ENCODE measurements around the gene SOX9. TPM values are rescaled to one million over a fixed set of nuclear protein-coding genes. Genes with fewer than 3 reads are reported as not detected.

Gene SOX9
- total and polyA plus RNA-seq, 4 donors, result 0.42 to 1.7 (median 0.99) TPM

DNA sequence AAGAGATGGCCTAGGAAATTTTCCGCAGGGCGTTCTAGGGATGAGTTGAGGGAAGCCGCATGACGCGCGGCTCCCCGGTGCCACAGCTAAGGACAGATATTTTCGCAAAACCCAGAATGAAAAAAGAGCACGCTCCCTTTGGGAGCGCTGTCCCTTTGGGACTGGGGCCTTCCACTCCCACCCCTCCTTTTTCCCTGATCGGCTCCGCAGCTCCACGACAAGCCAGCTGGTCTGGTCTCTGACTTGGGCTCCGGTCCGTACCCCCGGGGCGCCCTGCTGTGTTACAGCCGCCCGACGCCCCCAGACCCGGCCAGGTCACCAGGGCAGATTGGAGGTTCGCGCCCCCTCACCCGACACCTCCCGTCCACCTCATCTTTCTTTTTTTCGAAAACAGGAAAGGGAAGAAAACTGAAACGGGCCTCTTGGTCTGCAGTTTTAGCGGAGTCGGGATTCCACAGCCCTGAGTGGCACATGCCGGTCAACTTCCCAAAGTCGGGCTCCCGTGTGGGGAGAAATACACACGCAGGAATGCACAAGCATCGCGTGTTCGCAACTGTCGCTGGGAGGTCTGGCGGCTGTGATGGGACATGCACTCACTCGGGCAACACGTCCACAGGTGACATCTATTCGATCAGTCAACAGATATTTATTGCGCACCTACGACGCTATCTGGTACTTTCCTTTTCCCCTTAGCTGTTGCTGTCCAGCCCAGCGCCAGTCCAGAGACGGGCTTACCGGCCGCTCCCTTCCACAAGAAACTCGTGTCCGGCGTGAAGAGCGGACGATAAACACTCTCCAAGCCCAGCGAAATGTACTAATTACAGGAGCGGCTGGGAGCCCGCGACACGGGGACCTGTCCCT lies 3.9 kb upstream of the SOX9 start:
- H3K9ac ChIP-seq (ENCODE audit: low read depth in 1 of 2, low read length in 2 of 2), result no peak overlapping the region
- no peaks in the 10 kb centered on the region for H3K36me3 ChIP-seq (ENCODE audit: control insufficient read depth in 4 of 4, insufficient read depth in 3 of 4, low read depth in 1 of 4, low read length in 3 of 4)
- H3K27ac ChIP-seq (ENCODE audit: low read depth in 1 of 2, low read length in 2 of 2), result peak overlapping the region in 1 of 2 donors; percentile 28
- 11% methylated on average over 58 of the region's 58 CpGs for WGBS
- peaks cover 15 to 49% (median 32%) of the 10 kb centered on the region in 4 donors for H3K4me1 ChIP-seq (ENCODE audit: control insufficient read depth in 4 of 4, insufficient read depth in 4 of 4, low read length in 3 of 4)
- TF ChIP-seq, protein P1, sequence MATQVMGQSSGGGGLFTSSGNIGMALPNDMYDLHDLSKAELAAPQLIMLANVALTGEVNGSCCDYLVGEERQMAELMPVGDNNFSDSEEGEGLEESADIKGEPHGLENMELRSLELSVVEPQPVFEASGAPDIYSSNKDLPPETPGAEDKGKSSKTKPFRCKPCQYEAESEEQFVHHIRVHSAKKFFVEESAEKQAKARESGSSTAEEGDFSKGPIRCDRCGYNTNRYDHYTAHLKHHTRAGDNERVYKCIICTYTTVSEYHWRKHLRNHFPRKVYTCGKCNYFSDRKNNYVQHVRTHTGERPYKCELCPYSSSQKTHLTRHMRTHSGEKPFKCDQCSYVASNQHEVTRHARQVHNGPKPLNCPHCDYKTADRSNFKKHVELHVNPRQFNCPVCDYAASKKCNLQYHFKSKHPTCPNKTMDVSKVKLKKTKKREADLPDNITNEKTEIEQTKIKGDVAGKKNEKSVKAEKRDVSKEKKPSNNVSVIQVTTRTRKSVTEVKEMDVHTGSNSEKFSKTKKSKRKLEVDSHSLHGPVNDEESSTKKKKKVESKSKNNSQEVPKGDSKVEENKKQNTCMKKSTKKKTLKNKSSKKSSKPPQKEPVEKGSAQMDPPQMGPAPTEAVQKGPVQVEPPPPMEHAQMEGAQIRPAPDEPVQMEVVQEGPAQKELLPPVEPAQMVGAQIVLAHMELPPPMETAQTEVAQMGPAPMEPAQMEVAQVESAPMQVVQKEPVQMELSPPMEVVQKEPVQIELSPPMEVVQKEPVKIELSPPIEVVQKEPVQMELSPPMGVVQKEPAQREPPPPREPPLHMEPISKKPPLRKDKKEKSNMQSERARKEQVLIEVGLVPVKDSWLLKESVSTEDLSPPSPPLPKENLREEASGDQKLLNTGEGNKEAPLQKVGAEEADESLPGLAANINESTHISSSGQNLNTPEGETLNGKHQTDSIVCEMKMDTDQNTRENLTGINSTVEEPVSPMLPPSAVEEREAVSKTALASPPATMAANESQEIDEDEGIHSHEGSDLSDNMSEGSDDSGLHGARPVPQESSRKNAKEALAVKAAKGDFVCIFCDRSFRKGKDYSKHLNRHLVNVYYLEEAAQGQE (IDR thresholded peaks at IDR 0.05), result peak; percentile 90
- TF ChIP-seq, protein P2, sequence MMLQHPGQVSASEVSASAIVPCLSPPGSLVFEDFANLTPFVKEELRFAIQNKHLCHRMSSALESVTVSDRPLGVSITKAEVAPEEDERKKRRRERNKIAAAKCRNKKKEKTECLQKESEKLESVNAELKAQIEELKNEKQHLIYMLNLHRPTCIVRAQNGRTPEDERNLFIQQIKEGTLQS (IDR thresholded peaks at IDR 0.05), result no peak
- TF ChIP-seq, protein P3, sequence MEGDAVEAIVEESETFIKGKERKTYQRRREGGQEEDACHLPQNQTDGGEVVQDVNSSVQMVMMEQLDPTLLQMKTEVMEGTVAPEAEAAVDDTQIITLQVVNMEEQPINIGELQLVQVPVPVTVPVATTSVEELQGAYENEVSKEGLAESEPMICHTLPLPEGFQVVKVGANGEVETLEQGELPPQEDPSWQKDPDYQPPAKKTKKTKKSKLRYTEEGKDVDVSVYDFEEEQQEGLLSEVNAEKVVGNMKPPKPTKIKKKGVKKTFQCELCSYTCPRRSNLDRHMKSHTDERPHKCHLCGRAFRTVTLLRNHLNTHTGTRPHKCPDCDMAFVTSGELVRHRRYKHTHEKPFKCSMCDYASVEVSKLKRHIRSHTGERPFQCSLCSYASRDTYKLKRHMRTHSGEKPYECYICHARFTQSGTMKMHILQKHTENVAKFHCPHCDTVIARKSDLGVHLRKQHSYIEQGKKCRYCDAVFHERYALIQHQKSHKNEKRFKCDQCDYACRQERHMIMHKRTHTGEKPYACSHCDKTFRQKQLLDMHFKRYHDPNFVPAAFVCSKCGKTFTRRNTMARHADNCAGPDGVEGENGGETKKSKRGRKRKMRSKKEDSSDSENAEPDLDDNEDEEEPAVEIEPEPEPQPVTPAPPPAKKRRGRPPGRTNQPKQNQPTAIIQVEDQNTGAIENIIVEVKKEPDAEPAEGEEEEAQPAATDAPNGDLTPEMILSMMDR (IDR thresholded peaks at IDR 0.05; ENCODE audit: low read depth, low read length, missing input control), result no peak
- no peak for TF ChIP-seq SP1 (IDR thresholded peaks at IDR 0.05)
- TF ChIP-seq GABPA (IDR thresholded peaks at IDR 0.05 in 1 of 2, conservative IDR thresholded peaks at IDR 0.05 in 1 of 2), result no peak
- no peak for TF ChIP-seq HNF4G (IDR thresholded peaks at IDR 0.05)
- TF ChIP-seq, protein P4, sequence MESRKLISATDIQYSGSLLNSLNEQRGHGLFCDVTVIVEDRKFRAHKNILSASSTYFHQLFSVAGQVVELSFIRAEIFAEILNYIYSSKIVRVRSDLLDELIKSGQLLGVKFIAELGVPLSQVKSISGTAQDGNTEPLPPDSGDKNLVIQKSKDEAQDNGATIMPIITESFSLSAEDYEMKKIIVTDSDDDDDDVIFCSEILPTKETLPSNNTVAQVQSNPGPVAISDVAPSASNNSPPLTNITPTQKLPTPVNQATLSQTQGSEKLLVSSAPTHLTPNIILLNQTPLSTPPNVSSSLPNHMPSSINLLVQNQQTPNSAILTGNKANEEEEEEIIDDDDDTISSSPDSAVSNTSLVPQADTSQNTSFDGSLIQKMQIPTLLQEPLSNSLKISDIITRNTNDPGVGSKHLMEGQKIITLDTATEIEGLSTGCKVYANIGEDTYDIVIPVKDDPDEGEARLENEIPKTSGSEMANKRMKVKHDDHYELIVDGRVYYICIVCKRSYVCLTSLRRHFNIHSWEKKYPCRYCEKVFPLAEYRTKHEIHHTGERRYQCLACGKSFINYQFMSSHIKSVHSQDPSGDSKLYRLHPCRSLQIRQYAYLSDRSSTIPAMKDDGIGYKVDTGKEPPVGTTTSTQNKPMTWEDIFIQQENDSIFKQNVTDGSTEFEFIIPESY (IDR thresholded peaks at IDR 0.05), result no peak
- TF ChIP-seq NR2F2 (IDR thresholded peaks at IDR 0.05), result no peak
- no peaks in the 10 kb centered on the region for H3K9me3 ChIP-seq (ENCODE audit: control insufficient read depth in 4 of 4, low read length in 3 of 4)
- peaks cover 0 to 23% (median 8%) of the 10 kb centered on the region in 4 donors for H3K27me3 ChIP-seq (ENCODE audit: control insufficient read depth in 4 of 4, insufficient read depth in 4 of 4, low read length in 3 of 4)
- DNase-seq (ENCODE audit: low spot score), result no peak
- H3K4me3 ChIP-seq (ENCODE audit: low read depth in 1 of 3, low read length in 3 of 3), result peak overlapping the region; percentile 49 to 66 (median 51)

DNA sequence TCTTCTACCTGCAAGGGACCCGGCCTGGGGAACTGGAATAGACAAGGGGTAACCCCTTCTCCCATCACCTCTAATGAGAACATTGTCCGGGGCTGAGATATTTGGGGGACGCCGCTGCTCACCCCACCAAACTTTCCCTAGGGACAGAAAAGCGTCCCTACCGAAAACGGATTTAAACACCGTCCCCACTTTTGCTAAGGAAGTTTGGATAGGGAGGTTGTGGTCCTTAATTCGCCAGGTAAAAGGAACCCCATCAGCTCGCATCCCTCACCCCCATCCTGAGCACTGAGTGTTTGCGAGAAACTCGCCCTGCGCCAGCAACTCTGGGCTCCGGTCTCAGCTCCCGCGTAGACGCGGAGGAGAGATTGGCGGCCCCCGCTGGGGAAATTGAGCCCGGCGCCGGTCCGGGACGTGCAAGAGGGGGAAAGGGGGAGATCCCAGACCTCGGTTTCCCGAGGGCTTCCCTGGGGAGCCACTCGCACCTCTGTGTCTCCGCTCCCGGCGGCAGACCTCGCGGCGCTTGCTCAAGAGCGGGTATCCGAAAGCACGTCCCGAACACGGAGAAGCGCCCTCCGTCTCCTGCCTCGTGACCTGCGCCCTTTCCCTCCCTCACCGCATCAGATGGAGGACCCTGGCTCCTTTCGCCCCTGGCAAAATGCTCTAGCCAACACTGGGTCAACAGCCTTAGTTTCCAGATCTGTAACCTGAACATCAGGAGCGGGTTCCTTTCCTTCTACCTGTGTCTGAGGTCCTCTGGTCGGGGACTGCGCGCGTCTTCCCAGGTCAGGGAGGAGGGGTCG lies 3.1 kb upstream of the SOX9 start:
- TF ChIP-seq JUND (IDR thresholded peaks at IDR 0.05) (no peak), TAF1 (conservative IDR thresholded peaks at IDR 0.05) (no peak), NR2F2 (IDR thresholded peaks at IDR 0.05) (no peak), HNF4A (conservative IDR thresholded peaks at IDR 0.05) (no peak), FOXA1 (IDR thresholded peaks at IDR 0.05) (no peak), EGR1 (IDR thresholded peaks at IDR 0.05; ENCODE audit: low read depth in 2 of 2) (no peak), RAD21 (IDR thresholded peaks at IDR 0.05) (no peak), YY1 (IDR thresholded peaks at IDR 0.05) (no peak)
- TF ChIP-seq, protein P5, sequence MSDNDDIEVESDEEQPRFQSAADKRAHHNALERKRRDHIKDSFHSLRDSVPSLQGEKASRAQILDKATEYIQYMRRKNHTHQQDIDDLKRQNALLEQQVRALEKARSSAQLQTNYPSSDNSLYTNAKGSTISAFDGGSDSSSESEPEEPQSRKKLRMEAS (IDR thresholded peaks at IDR 0.05), result no peak
- Histone ChIP-seq H3K27me3 (ENCODE audit: control insufficient read depth in 4 of 4, insufficient read depth in 4 of 4, low read length in 3 of 4) (peaks cover 0 to 23% (median 8%) of the 10 kb centered on the region in 4 donors), H3K4me3 (ENCODE audit: low read depth in 1 of 3, low read length in 3 of 3) (peak overlapping the region; percentile 49 to 66 (median 51)), H3K27ac (ENCODE audit: low read depth in 1 of 2, low read length in 2 of 2) (no peak overlapping the region), H3K36me3 (ENCODE audit: control insufficient read depth in 4 of 4, insufficient read depth in 3 of 4, low read depth in 1 of 4, low read length in 3 of 4) (no peaks in the 10 kb centered on the region), H3K4me1 (ENCODE audit: control insufficient read depth in 4 of 4, insufficient read depth in 4 of 4, low read length in 3 of 4) (peaks cover 15 to 55% (median 34%) of the 10 kb centered on the region in 4 donors), H3K9me3 (ENCODE audit: control insufficient read depth in 4 of 4, low read length in 3 of 4) (no peaks in the 10 kb centered on the region), H3K9ac (ENCODE audit: low read depth in 1 of 2, low read length in 2 of 2) (no peak overlapping the region)
- DNase-seq (ENCODE audit: low spot score), result no peak
- WGBS, result 5% methylated on average over 51 of the region's 51 CpGs
